GM19240 (cell line): Measurements from ENCODE around the gene GRIA1.
"Not testable (repeated sequence)": the region's sequence is repeated elsewhere in the genome, so short reads cannot be mapped to it uniquely, and the experiment has no call there.

Experiments
- DNase-seq: peaks from one replicate; pipeline ENCODE4 v3.0.0; 2011; ENCODE audit warnings: low spot score; ENCODE audit not compliant: insufficient read length

The GRIA1 gene

DNA sequence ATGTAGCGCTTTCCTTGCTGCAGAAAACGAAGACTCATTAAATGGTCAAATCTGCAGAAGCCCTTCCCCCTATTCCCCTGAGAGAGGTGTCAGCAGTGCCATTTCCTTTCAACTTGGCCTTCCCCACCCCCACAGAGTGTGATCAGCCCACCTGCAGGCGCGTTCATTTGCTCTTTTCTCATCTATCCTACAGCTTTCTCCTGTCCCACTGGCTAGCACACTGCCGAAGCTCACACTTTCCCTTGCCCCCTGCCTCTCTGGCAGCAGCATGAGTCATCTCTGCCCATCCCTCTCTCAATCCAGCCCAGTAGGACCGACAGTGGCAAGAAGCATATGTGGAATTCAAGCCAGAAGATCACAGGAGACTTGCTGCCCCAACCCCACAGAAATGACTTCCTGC lies 334.4 kb downstream of the GRIA1 start:
- DNase-seq, result no peak

DNA sequence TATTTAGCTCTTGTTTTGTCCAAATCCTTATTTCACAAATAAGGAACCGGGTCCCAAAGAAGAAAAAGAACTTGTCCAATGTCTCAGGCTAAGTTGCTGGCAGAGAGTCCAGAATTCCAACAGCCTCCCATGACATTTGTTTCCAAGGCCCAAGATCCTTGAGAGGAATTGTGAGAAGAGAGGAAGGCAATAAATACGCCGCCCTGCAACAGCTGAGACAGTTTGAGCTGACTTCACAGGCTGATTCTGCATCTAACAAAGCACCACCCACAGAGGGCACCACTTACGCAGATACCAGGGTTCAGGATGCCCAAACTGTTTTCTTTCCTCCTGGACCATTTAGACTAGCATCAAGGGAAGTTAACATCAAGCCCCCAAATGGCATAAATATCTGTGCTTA lies 336.9 kb downstream of the GRIA1 start:
- no peak for DNase-seq

DNA sequence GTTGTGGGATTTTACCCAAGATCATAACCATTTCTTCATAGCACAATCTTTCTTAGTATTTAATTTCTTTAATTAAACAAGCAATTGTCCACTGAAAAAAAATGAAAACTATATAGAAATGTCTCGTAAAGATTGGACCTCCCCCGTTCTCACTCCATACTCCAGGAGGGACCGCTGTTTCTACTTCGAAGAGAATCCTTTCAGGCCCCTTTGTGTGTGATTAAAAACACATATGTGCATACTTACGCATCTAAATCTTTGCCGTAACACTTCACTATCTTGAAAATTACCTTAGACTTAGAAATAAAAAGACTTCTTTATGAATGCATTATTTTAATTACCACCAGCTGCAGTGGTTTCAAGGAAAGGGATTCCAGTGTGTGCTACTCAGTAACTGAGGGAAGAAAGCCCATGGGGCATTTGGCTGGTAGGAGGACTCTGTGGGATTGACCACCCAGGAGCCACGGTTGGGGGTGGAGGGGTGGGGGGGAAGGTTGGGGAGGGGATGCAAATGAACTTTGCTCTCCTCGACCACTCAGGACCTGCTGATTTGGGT lies 339.1 kb downstream of the GRIA1 start:
- no peak for DNase-seq

DNA sequence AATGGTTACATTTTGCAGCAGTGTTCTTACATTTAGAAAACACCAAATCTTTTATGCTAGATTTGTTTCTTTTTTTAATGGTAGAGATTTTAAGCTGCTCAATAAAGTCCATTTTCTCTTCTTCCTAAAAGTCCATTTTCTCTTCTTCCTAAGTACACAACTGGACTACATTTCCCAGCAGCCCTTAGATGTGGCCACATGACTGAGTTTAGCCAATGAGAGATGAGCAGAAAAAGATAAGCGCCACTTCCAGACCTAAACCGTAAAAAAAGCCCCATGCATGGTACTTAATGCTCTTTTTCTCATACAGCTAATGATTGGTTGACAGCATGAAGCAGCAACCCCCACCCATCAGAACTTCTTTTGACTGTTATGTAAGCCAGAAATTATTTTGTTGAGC lies 341.5 kb downstream of the GRIA1 start:
- DNase-seq, result no peak

DNA sequence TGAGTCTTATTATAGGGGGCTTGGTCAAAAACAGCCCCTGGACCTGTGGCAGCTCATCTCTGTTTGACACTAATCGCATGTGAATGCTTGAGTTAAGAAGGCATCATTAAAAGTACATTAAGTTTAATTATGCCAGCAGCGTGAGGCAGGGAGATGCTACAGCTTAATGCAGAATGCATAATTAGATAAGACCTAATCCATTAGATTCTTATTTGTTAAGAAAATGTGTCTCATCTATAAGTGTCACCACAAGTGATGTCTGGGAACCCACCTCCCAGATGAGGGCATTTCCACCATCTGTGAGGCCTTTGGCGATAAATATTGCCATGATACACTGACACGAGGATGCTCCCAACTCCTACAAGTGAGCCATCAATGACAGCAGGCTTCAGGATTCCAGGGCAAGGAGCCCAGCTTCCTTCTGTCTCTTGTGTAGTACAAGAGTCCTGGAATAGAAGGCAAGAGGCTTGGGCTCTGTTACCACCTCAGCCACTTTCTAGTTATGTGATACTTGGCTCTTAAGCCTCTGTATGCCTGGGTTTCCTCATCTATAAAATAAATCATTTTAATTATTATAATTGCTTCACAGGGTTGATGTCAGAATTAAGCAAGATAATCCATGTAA lies 345.5 kb downstream of the GRIA1 start:
- DNase-seq, result no peak

DNA sequence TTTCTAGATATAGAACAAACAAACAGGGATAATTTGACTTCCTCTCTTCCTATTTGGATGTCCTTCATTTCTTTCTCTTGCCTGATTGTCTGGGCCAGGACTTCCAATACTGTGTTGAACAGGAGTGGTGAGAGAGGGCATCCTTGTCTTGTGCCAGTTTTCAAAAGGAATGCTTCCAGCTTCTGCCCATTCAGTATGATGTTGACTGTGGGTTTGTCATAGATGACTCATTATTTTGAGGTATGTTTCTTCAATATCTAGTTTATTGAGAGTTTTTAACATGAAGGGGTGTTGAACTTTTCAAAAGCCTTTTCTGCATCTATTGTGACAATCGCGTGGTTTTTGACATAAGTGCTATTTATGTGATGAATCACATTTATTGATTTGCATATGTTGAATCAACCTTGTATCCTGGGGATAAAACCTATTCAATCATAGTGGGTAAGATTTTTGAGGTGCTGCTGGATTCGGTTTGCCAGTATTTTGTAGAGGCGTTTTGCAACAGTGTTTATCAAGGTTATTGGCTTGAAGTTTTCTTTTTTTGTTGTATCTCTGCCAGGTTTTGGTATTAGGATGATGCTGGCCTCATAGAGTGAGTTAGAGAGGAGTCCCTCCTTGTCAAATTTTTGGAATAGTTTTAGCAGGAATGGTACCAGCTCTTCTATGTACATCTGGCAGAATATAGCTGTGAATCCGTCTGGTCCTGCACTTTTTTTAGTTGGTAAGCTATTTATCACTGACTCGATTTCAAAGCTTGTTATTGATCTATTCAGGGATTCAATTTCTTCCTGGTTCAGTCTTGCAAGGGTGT lies 359.0 kb downstream of the GRIA1 start:
- DNase-seq, result not testable (repeated sequence)

DNA sequence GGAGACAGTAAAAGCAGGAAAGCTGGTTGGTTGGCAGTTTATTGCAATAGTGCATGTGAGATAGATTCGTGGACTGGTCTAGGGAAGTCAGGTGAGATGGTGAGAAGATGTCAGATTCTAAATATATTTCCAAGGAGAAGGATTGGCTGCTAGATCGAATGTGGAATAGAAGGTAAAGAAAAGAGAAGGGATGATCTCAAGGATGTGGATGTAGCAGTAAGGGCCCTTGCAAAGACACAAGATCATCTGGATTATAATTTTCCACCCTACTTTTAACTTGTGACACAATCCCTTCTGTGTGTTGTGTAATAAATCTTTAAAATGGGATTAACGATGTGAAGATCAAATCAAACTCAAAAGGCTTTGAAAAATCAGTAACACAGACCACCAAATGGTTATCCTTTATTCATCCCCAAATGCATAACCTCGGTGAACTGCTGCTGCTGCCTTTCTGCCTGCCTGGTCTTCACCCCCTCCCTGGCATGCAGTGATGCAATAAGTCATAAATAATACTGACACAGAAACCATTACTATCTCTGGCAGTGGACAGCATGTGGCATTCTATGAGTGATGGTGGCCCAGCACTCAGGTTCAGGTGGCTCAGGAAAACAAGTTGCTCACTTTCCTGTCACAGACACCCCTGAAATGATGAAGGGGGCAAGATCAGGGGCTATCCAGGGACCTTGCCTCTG lies 369.9 kb downstream of the GRIA1 start:
- DNase-seq, result no peak

DNA sequence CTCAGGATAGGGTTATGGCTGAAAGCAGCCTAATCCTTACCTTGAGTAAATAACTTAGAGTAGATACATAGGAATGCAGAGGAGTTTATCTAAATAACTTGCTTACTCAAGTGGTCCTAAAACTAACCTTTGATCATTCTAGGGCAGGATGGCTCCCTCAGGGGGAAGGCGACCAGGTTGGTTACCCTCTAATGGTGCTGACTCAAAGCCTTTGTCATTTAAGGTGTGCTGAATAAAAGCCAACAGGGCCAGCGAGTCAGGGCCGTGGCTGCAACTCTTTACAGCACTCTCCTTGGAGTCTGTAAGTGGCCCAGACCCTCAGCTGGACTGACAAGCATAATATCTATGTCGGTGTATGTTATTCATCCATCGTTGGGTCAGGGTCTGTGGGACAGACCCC lies 372.4 kb downstream of the GRIA1 start:
- not testable (repeated sequence) for DNase-seq
